Chondrocyte (in vitro differentiated cells): Measurements from ENCODE around the gene FAM228A. TPM values are rescaled to one million over a fixed set of nuclear protein-coding genes. Genes with fewer than 3 reads are reported as not detected.

Source experiments
- DNase-seq: peaks from one replicate; pipeline ENCODE4 v3.0.0; 2021; ENCODE audit warnings: mixed read lengths, low spot score
- H3K27ac Mint-ChIP-seq: one replicate; pipeline ENCODE4 v1.8.0; 2021; ENCODE audit warnings: mild to moderate bottlenecking, moderate library complexity, mixed read lengths; ENCODE audit not compliant: unreplicated experiment
- H3K27me3 Mint-ChIP-seq: 2 replicates; pipeline ENCODE4 v1.8.0; 2021; ENCODE audit warnings: low read depth, mixed read lengths
- H3K36me3 Mint-ChIP-seq: 2 replicates; pipeline ENCODE4 v1.8.0; 2021; ENCODE audit warnings: low read depth, mixed read lengths
- H3K4me1 Mint-ChIP-seq: 2 replicates; pipeline ENCODE4 v1.8.0; 2021; ENCODE audit warnings: low read depth, mild to moderate bottlenecking, mixed read lengths
- H3K4me3 Mint-ChIP-seq: one replicate; pipeline ENCODE4 v1.8.0; 2021; ENCODE audit warnings: mild to moderate bottlenecking, moderate library complexity, mixed read lengths; ENCODE audit not compliant: unreplicated experiment
- H3K9me3 Mint-ChIP-seq: 2 replicates; pipeline ENCODE4 v1.8.0; 2021; ENCODE audit warnings: low read depth, mixed read lengths
- CTCF ChIP-seq: fragments of 200-600 bp; sonication (generic); IDR thresholded peaks from 2 replicates; pipeline ENCODE4 v1.5.0; 2021; ENCODE audit warnings: antibody characterized with exemption, mild to moderate bottlenecking, moderate library complexity
- total RNA-seq: library from RNA; stranded (reverse); gene quantifications from 3 replicates; pipeline ENCODE4 v1.2.1, GENCODE V29; 2021

Gene FAM228A
- total RNA-seq, 1 donor from 2014 or later = 0.22 TPM

GRCh38 chr2:24153478-24153877 is 21.4 kb upstream of the FAM228A start:
- Mint-ChIP-seq H3K27ac (no peak overlapping the region), H3K36me3 (peaks cover 27% of the 10 kb centered on the region), H3K27me3 (no peaks in the 10 kb centered on the region), H3K9me3 (peaks cover 7% of the 10 kb centered on the region), H3K4me1 (no peaks in the 10 kb centered on the region), H3K4me3 (no peak overlapping the region)
- no peak for DNase-seq
- no peak for TF ChIP-seq CTCF

- DNase-seq = no peak
- Mint-ChIP-seq H3K36me3 (peaks cover 29% of the 10 kb centered on the region), H3K9me3 (peaks cover 8% of the 10 kb centered on the region), H3K27me3 (no peaks in the 10 kb centered on the region), H3K4me1 (no peaks in the 10 kb centered on the region), H3K4me3 (no peak overlapping the region), H3K27ac (no peak overlapping the region)
- TF ChIP-seq CTCF = no peak
Observed at GRCh38 chr2:24158131-24158530, 16.7 kb upstream of the FAM228A start.

- TF ChIP-seq CTCF = no peak
- peaks cover 31% of the 10 kb centered on the region for H3K36me3 Mint-ChIP-seq
- no peak for DNase-seq
- peaks cover 8% of the 10 kb centered on the region for H3K9me3 Mint-ChIP-seq
- H3K4me3 Mint-ChIP-seq = no peak overlapping the region
- no peak overlapping the region for H3K27ac Mint-ChIP-seq
- H3K27me3 Mint-ChIP-seq = no peaks in the 10 kb centered on the region
- H3K4me1 Mint-ChIP-seq = no peaks in the 10 kb centered on the region
Observed at GRCh38 chr2:24159708-24160107, 15.1 kb upstream of the FAM228A start.

GRCh38 chr2:24160761-24161160 is 14.1 kb upstream of the FAM228A start:
- DNase-seq = no peak
- H3K4me3 Mint-ChIP-seq = no peak overlapping the region
- peaks cover 29% of the 10 kb centered on the region for H3K36me3 Mint-ChIP-seq
- no peaks in the 10 kb centered on the region for H3K4me1 Mint-ChIP-seq
- H3K9me3 Mint-ChIP-seq = peaks cover 8% of the 10 kb centered on the region
- no peak overlapping the region for H3K27ac Mint-ChIP-seq
- no peak for TF ChIP-seq CTCF
- H3K27me3 Mint-ChIP-seq = no peaks in the 10 kb centered on the region

GRCh38 chr2:24162494-24162893 is 12.4 kb upstream of the FAM228A start:
- H3K36me3 Mint-ChIP-seq = peaks cover 25% of the 10 kb centered on the region
- H3K4me3 Mint-ChIP-seq = no peak overlapping the region
- no peaks in the 10 kb centered on the region for H3K27me3 Mint-ChIP-seq
- TF ChIP-seq CTCF = no peak
- peaks cover 8% of the 10 kb centered on the region for H3K9me3 Mint-ChIP-seq
- DNase-seq = no peak
- no peaks in the 10 kb centered on the region for H3K4me1 Mint-ChIP-seq
- no peak overlapping the region for H3K27ac Mint-ChIP-seq
